OCI-LY1 (cell line): ENCODE data around the gene DNAJA3.

ENCODE experiments used
- EZH2 ChIP-seq: fragments of 200-600 bp; sonication (generic), shearing (Covaris generic); IDR thresholded peaks from 2 replicates; pipeline ENCODE4 v1.8.0; 2017; ENCODE audit warnings: borderline replicate concordance, mixed run types, mild to moderate bottlenecking, antibody characterized with exemption, low read length, moderate library complexity, mixed read lengths
- TF ChIP-seq, protein P1 (sequence below): fragments of 200-600 bp; sonication (generic), shearing (Covaris generic); IDR thresholded peaks from 2 replicates; pipeline ENCODE4 v1.5.1; 2017; ENCODE audit warnings: mild to moderate bottlenecking, antibody characterized with exemption, low read length, moderate library complexity, mixed read lengths

DNA sequence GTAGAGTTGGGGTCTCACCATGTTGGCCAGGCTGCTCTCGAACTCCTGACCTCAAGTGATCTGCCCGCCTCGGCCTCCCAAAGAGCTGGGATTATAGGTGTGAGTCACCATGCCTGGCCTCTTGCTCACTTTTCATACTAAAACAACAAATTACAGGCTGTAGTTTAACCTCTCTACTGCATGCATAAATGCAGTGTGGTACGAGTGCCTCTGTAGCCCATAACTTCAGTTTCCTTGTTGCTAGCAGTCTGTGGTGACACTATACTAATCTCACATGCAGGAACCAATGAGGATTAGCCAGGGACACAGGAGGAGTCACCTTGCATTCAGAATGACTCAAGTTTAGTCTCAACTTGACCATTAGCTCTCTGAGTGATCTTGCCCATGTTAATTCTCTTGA lies 70.6 kb downstream of the DNAJA3 start:
- TF ChIP-seq, protein P1, sequence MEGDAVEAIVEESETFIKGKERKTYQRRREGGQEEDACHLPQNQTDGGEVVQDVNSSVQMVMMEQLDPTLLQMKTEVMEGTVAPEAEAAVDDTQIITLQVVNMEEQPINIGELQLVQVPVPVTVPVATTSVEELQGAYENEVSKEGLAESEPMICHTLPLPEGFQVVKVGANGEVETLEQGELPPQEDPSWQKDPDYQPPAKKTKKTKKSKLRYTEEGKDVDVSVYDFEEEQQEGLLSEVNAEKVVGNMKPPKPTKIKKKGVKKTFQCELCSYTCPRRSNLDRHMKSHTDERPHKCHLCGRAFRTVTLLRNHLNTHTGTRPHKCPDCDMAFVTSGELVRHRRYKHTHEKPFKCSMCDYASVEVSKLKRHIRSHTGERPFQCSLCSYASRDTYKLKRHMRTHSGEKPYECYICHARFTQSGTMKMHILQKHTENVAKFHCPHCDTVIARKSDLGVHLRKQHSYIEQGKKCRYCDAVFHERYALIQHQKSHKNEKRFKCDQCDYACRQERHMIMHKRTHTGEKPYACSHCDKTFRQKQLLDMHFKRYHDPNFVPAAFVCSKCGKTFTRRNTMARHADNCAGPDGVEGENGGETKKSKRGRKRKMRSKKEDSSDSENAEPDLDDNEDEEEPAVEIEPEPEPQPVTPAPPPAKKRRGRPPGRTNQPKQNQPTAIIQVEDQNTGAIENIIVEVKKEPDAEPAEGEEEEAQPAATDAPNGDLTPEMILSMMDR, result no peak
- TF ChIP-seq EZH2, result no peak
